CD4-positive, alpha-beta T cell treated with Interleukin-6 at 100 ng/mL for 8 hours (primary cell): ENCODE measurements around the gene NKAIN2.
"Not testable (repeated sequence)": the region's sequence is repeated elsewhere in the genome, so short reads cannot be mapped to it uniquely, and the experiment has no call there.

Experiments used
- DNase-seq: peaks from one replicate; pipeline ENCODE4 v3.0.0-alpha.2; 2020; ENCODE audit warnings: mixed read lengths, low spot score

The NKAIN2 gene

GRCh38 chr6:124683507-124683906, 879.8 kb downstream of the NKAIN2 start:
- no peak for DNase-seq

- no peak for DNase-seq
These were observed 881.0 kb downstream of the NKAIN2 start for GRCh38 chr6:124684621-124685020.

- no peak for DNase-seq
These were observed 884.7 kb downstream of the NKAIN2 start for GRCh38 chr6:124688369-124688768.

GRCh38 chr6:124694139-124694705, 890.6 kb downstream of the NKAIN2 start:
- no peak for DNase-seq

- no peak for DNase-seq
These were observed 895.4 kb downstream of the NKAIN2 start for GRCh38 chr6:124699038-124699437.

GRCh38 chr6:124703541-124703940, 899.9 kb downstream of the NKAIN2 start:
- no peak for DNase-seq

GRCh38 chr6:124712532-124712931, 908.9 kb downstream of the NKAIN2 start:
- not testable (repeated sequence) for DNase-seq

GRCh38 chr6:124714728-124715127, 911.1 kb downstream of the NKAIN2 start:
- DNase-seq: no peak

- no peak for DNase-seq
These were observed 916.2 kb downstream of the NKAIN2 start for GRCh38 chr6:124719913-124720312.

GRCh38 chr6:124721331-124721730, 917.7 kb downstream of the NKAIN2 start:
- DNase-seq: no peak

GRCh38 chr6:124722141-124722878, 918.6 kb downstream of the NKAIN2 start:
- no peak for DNase-seq

GRCh38 chr6:124723671-124724070, 920.0 kb downstream of the NKAIN2 start:
- DNase-seq: no peak

- DNase-seq: not testable (repeated sequence)
These were observed 934.1 kb downstream of the NKAIN2 start for GRCh38 chr6:124737804-124738203.

GRCh38 chr6:124738482-124738881, 934.8 kb downstream of the NKAIN2 start:
- DNase-seq: no peak

GRCh38 chr6:124741341-124741740, 937.7 kb downstream of the NKAIN2 start:
- DNase-seq: no peak

- DNase-seq: no peak
These were observed 939.3 kb downstream of the NKAIN2 start for GRCh38 chr6:124742971-124743370.

- DNase-seq: no peak
These were observed 939.8 kb downstream of the NKAIN2 start for GRCh38 chr6:124743420-124743819.

- DNase-seq: no peak
These were observed 943.7 kb downstream of the NKAIN2 start for GRCh38 chr6:124747349-124747748.

GRCh38 chr6:124748778-124749177, 945.1 kb downstream of the NKAIN2 start:
- no peak for DNase-seq

- DNase-seq: no peak
These were observed 949.3 kb downstream of the NKAIN2 start for GRCh38 chr6:124753001-124753400.

GRCh38 chr6:124753562-124754105, 950.0 kb downstream of the NKAIN2 start:
- DNase-seq: no peak

GRCh38 chr6:124755321-124755720, 951.7 kb downstream of the NKAIN2 start:
- DNase-seq: no peak

- no peak for DNase-seq
These were observed 953.9 kb downstream of the NKAIN2 start for GRCh38 chr6:124757560-124757959.

- DNase-seq: no peak
These were observed 955.0 kb downstream of the NKAIN2 start for GRCh38 chr6:124758663-124759062.
